Measurements from ENCODE around the gene PIGL.
"Not testable (repeated sequence)": the region's sequence is repeated elsewhere in the genome, so short reads cannot be mapped to it uniquely, and the experiment has no call there.

Gene PIGL

GRCh38 chr17:16217002-16217635, at the start of gene PIGL:
Gene PIGL, plus strand, starts transcription at chr17:16217210. Its CDS starts 17 bp downstream, at chr17:16217227.
- peak; percentile 72 to 85 for DNase-seq (ENCODE audit: low read depth in 2 of 2)

- DNase-seq (ENCODE audit: low read depth in 2 of 2) = no peak
Observed at GRCh38 chr17:16171613-16172012, 45.4 kb upstream of the PIGL start.

- no peak for DNase-seq (ENCODE audit: low read depth in 2 of 2)
Observed at GRCh38 chr17:16178836-16179235, 38.2 kb upstream of the PIGL start.

GRCh38 chr17:16181581-16181980, 35.4 kb upstream of the PIGL start:
- no peak for DNase-seq (ENCODE audit: low read depth in 2 of 2)

- no peak for DNase-seq (ENCODE audit: low read depth in 2 of 2)
Observed at GRCh38 chr17:16187642-16188041, 29.4 kb upstream of the PIGL start.

GRCh38 chr17:16189791-16190348, 27.1 kb upstream of the PIGL start:
- DNase-seq (ENCODE audit: low read depth in 2 of 2) = no peak

GRCh38 chr17:16190703-16191360, 26.2 kb upstream of the PIGL start:
- DNase-seq (ENCODE audit: low read depth in 2 of 2) = no peak

GRCh38 chr17:16191604-16192003, 25.4 kb upstream of the PIGL start:
- no peak for DNase-seq (ENCODE audit: low read depth in 2 of 2)

- not testable (repeated sequence) for DNase-seq (ENCODE audit: low read depth in 2 of 2)
Observed at GRCh38 chr17:16194307-16194835, 22.6 kb upstream of the PIGL start.

GRCh38 chr17:16197276-16197675, 19.7 kb upstream of the PIGL start:
- no peak for DNase-seq (ENCODE audit: low read depth in 2 of 2)

- no peak for DNase-seq (ENCODE audit: low read depth in 2 of 2)
Observed at GRCh38 chr17:16199093-16199492, 17.9 kb upstream of the PIGL start.

GRCh38 chr17:16201693-16202131, 15.3 kb upstream of the PIGL start:
- not testable (repeated sequence) for DNase-seq (ENCODE audit: low read depth in 2 of 2)

- not testable (repeated sequence) for DNase-seq (ENCODE audit: low read depth in 2 of 2)
Observed at GRCh38 chr17:16202554-16203500, 14.2 kb upstream of the PIGL start.

- DNase-seq (ENCODE audit: low read depth in 2 of 2) = not testable (repeated sequence)
Observed at GRCh38 chr17:16204763-16205162, 12.2 kb upstream of the PIGL start.

GRCh38 chr17:16211590-16211989, 5.4 kb upstream of the PIGL start:
- no peak for DNase-seq (ENCODE audit: low read depth in 2 of 2)

GRCh38 chr17:16212793-16213192, 4.2 kb upstream of the PIGL start:
- DNase-seq (ENCODE audit: low read depth in 2 of 2) = no peak

- no peak for DNase-seq (ENCODE audit: low read depth in 2 of 2)
Observed at GRCh38 chr17:16214190-16215001, 2.6 kb upstream of the PIGL start.

GRCh38 chr17:16215002-16215272, 2.1 kb upstream of the PIGL start:
- peak; percentile 22 to 32 for DNase-seq (ENCODE audit: low read depth in 2 of 2)

- peak; percentile 85 to 88 for DNase-seq (ENCODE audit: low read depth in 2 of 2)
Observed at GRCh38 chr17:16215273-16215964, 1.6 kb upstream of the PIGL start, which contains the start of gene NCOR1. Gene NCOR1, minus strand, starts transcription at chr17:16215534. Its CDS starts 20,965 bp downstream, at chr17:16194569.

GRCh38 chr17:16215965-16216316, 1.1 kb upstream of the PIGL start:
- DNase-seq (ENCODE audit: low read depth in 2 of 2) = peak in 1 of 2 donors; percentile 17
